Measurements from ENCODE around the gene CCDC185. TPM values are rescaled to one million over a fixed set of nuclear protein-coding genes. Genes with fewer than 3 reads are reported as not detected.

Gene CCDC185
- total RNA-seq (not detected in 2 replicates), polyA plus RNA-seq (not detected in 2 replicates)

- DNase-seq (ENCODE audit: low read depth in 1 of 2, low spot score in 1 of 2) = no peak
- Histone ChIP-seq H3K27ac (no peak within 1 kb of the TSS), H3K4me3 (no peak within 1 kb of the TSS)
Observed at GRCh38 chr1:223393275-223394214, at the start of gene CCDC185. Gene CCDC185, plus strand, starts transcription at chr1:223393415. Its CDS starts 61 bp downstream, at chr1:223393476.

GRCh38 chr1:223343692-223344091 is 49.5 kb upstream of the CCDC185 start:
- H3K4me1 ChIP-seq (ENCODE audit: low read depth) = peaks cover 75% of the 10 kb centered on the region
- H3K27me3 ChIP-seq = no peaks in the 10 kb centered on the region
- no peaks in the 10 kb centered on the region for H3K36me3 ChIP-seq
- TF ChIP-seq CTCF (IDR thresholded peaks at IDR 0.05; ENCODE audit: low read depth, low read length) = no peak
- H3K4me3 ChIP-seq = no peak overlapping the region
- H3K27ac ChIP-seq = no peak overlapping the region
- peak in 1 of 2 donors; percentile 42 for DNase-seq (ENCODE audit: low read depth in 1 of 2, low spot score in 1 of 2)
- H3K9me3 ChIP-seq (ENCODE audit: low read depth) = no peaks in the 10 kb centered on the region

More at GRCh38 chr1:223393275-223394214, at the start of gene CCDC185:
- Histone ChIP-seq H3K9me3 (ENCODE audit: low read depth) (no peaks in the 10 kb centered on the region), H3K36me3 (no peaks in the 10 kb centered on the region), H3K27me3 (no peaks in the 10 kb centered on the region), H3K4me1 (ENCODE audit: low read depth) (no peaks in the 10 kb centered on the region)
- no peak for TF ChIP-seq CTCF (IDR thresholded peaks at IDR 0.05; ENCODE audit: low read depth, low read length)

DNA sequence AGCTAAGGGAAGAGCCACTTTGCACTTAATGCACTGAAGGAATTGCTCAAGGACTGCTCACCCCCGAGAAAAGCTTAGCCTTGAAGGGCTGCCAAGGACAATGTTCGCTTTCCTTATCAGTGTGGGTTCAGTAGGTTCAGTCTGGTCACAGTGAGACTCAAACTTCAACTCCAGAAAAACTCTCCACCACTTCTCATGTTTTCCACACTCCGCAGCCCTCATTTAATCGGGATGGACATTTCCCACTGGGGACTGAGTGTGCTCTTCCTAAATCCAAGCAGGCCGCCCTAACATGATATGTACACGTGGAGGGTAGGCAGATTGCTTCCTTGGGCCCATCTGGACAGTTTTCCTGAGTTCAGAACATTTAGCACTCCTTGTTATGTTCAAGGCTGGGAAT is 48.7 kb upstream of the CCDC185 start:
- peak in 1 of 2 donors; percentile 31 for DNase-seq (ENCODE audit: low read depth in 1 of 2, low spot score in 1 of 2)
- Histone ChIP-seq H3K9me3 (ENCODE audit: low read depth) (no peaks in the 10 kb centered on the region), H3K36me3 (no peaks in the 10 kb centered on the region), H3K27ac (peak overlapping the region; percentile 49), H3K4me1 (ENCODE audit: low read depth) (peaks cover 67% of the 10 kb centered on the region), H3K4me3 (no peak overlapping the region), H3K27me3 (no peaks in the 10 kb centered on the region)
- TF ChIP-seq CTCF (IDR thresholded peaks at IDR 0.05; ENCODE audit: low read depth, low read length) = no peak

DNA sequence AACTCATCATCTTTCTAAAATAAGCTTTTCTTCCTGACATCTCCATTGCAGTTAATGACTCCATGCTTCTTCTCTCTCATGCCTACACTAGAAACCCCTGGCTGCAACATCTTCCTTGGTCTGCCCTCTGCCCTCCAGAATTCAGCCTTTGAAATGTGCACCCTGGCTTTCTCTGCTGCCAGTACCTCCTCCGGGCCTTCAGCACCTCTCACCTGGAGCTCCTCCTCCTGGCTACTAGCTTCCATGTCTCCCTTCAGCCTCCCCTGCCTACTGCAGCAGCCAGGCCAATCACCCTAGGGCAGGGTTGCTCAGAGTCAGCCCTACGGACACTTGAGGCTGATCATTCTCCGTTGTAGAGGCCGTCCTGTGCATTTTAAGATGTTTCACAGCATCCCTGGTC is 47.5 kb upstream of the CCDC185 start:
- Histone ChIP-seq H3K27ac (no peak overlapping the region), H3K27me3 (no peaks in the 10 kb centered on the region), H3K4me1 (ENCODE audit: low read depth) (peaks cover 55% of the 10 kb centered on the region), H3K9me3 (ENCODE audit: low read depth) (no peaks in the 10 kb centered on the region), H3K4me3 (no peak overlapping the region), H3K36me3 (no peaks in the 10 kb centered on the region)
- TF ChIP-seq CTCF (IDR thresholded peaks at IDR 0.05; ENCODE audit: low read depth, low read length) = no peak
- DNase-seq (ENCODE audit: low read depth in 1 of 2, low spot score in 1 of 2) = no peak

DNA sequence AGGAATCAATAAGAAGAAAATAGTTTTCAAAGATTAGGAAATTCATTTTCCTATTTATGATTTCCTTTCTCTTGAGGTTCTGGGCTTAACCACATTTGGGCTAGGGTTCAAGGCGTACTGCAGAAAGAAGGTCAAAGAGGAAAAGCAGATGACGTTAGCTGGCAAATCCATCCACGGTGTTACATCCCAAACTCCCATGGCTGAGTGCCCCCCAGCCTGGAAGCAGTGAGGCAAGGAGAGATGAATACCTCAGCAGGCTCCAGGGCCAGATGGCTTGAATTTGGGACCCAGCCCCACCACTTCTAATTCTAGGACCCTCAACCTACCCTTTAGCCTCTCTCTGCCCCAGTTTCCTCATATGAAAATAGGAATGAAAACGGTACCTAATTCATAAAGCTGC is 46.9 kb upstream of the CCDC185 start:
- H3K4me3 ChIP-seq = no peak overlapping the region
- no peak overlapping the region for H3K27ac ChIP-seq
- no peaks in the 10 kb centered on the region for H3K27me3 ChIP-seq
- no peak for TF ChIP-seq CTCF (IDR thresholded peaks at IDR 0.05; ENCODE audit: low read depth, low read length)
- DNase-seq (ENCODE audit: low read depth in 1 of 2, low spot score in 1 of 2) = no peak
- no peaks in the 10 kb centered on the region for H3K9me3 ChIP-seq (ENCODE audit: low read depth)
- no peaks in the 10 kb centered on the region for H3K36me3 ChIP-seq
- peaks cover 49% of the 10 kb centered on the region for H3K4me1 ChIP-seq (ENCODE audit: low read depth)

All from cardiac muscle cell (in vitro differentiated cells and primary cell).